ENCODE measurements around the gene PLAC8.
A peak's percentile ranks its signal among the peaks of the same experiment; 100 is the strongest.
"Not testable (repeated sequence)": the region's sequence is repeated elsewhere in the genome, so short reads cannot be mapped to it uniquely, and the experiment has no call there.

Gene PLAC8

DNA sequence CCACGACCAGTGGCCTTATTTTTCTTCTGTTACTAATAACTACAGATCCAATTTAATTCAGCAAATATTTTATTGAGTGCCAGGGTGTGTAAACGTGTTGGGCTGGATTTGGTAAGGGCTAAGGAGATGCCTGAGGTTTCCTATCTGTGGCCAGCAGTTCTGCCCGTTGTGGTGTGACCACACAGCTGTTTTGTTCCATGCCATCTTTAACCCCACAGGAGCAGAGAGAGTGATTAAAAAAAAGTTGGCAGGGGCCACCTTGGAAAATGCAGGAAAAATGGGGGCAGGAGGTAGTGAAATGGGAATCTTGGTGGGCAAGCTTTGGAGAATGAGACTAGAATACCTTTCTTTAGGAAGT, 1.1 kb downstream of the PLAC8 start:
- peak overlapping the region in 2 of 7 experiments; percentile 9 to 24 for H3K4me3 ChIP-seq
- H3K27ac ChIP-seq = peak overlapping the region in 7 of 21 experiments; percentile 6 to 79 (median 51)

DNA sequence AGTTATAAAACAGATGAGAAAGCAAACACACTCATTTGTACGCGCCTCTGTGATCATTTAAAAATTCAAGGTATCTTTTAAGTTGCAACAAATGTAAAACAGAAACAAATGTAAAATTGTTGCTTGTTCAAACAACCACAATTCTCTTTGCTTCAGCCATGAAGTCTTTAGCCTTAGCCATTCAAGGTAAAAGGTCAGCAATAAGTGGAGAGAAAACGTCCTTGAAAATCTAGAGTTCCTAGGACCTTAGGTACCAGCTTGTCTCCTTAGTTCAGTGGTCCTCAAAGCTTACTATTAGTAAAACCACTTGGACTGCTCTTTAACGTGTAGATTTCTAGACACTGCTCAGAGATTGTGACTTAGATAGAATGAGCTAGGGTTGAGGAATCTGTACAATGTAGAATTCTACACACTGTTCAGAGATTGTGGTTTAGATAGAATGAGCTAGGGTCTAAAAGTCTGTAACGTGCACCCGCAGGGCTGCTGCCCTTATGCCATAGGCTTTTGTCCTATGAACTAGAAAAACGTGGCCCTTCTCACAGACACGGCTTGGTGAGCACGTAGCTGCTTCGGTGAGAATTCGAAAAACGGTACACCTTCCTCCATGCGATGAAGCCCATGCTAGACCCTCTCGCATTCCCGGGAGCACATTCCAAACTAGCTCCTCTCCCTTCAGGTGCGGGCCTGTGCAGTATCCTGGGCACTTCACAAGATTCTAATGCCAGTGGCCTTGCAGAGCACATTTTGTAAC, 1.7 kb downstream of the PLAC8 start:
- Histone ChIP-seq H3K4me3 (peak overlapping the region in 2 of 7 experiments; percentile 9 to 24), H3K27ac (peak overlapping the region in 8 of 21 experiments; percentile 6 to 79 (median 50))

DNA sequence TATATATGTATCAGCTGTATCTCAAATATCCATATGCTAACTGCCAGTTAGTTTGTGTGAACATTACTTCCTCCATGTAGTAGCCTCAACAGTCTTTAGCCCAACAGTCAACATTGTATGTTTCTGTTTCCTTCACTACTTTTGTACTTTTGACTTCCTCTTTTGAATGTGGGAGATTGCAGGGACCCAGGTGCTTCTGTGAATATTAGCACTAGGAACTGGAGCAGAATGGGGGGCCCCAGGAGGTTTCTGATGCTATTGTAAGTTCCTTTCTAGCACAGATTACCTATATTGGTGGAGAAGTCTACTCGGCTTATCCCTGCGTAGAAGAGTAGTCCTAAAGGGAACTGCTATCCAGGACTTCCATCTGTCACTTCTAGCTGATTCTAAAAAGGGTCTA, 2.3 kb downstream of the PLAC8 start:
- Histone ChIP-seq H3K27ac (peak overlapping the region in 7 of 21 experiments; percentile 5 to 79 (median 48)), H3K4me3 (peak overlapping the region in 1 of 7 experiments; percentile 24)

DNA sequence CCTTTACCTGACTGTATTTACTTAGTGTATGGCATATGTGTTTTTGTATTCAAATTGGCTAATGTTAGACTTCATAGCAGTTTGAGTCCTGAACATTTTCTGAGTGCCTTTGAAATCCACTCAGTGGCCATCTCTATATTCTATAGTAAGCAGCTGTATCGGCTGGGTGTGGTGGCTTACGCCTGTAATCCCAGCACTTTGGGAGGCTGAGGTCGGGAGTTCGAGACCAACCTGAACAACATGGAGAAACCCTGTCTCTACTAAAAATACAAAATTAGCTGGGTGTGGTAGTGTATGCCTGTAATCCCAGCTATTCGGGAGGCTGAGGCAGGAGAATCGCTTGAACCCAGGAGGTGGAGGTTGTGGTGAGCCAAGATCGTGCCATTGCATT, 2.8 kb downstream of the PLAC8 start:
- H3K27ac ChIP-seq = peak overlapping the region in 1 of 21 experiments; percentile 77
- not testable (repeated sequence) for H3K4me3 ChIP-seq

DNA sequence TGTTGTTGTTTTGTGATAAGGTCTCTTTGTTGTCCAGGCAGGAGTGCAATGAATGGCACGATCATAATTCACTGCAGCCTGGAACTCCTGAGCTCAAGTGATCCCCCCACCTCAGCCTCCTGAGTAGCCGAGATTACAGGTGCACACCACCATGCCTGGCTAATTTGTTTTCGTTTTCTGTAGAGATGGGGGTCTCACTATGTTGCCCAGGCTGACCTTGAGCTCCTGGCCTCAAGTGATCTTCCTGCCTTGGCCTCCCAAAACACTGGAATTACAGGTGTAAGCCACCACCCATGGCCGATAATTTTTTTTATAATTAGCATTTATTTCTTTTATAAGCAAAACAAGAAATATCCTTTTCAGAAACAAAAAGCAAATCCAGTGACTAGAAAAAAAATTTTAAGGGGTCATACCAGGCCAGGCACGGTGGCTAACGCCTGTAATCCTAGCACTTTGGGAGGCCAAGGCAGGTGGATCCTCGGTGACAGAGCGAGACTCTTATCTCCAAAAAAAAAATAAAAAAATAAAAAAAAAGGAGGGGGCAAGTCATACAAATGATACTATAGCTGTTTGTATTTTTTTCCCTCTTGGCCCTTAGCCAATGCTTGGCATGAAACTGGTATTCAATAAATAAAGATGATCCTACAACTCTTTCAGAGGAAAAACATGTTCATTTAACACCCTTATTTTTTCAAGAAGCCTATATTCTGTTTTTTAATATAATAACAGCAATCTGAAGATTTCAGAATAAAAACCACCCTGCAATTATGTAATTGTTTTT, 3.4 kb downstream of the PLAC8 start:
- H3K4me3 ChIP-seq = no peak overlapping the region
- peak overlapping the region in 7 of 21 experiments; percentile 2 to 88 (median 72) for H3K27ac ChIP-seq

DNA sequence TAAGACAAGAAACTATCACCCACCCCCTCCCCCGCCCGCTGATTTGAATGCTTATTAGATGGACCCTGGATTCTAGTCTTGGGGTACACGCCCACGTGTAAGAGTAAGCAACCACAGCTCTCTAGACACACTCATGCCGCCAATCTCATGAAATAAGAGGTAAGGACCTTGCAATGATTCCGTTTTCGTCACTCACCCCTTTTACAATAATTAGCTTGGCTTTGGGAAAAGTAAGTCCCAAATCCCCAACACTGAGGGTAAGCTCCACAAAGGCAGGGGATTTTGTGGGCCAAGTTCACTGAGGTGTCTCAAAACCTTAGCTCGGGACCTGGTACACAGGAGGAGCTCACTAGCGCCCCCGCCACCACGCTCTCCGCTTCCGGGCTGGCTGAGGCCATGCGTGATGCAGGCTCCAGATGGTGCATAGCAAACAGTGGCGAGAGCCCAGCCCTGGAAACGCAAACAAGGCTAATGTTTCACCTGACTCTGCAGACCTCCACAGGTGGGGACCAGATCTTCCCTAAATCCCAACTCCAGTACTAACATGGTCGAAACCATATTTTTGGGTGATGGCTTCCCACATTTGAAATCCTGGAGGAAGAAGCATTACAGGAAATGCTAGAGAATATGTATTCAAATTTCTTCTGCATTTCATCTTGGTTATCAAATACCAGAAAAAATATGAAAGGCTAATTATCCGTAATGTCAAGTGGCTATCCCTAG, 4.1 kb downstream of the PLAC8 start:
- Histone ChIP-seq H3K4me3 (peak overlapping the region; percentile 44 to 71 (median 56)), H3K27ac (peak overlapping the region in 19 of 21 experiments; percentile 10 to 88 (median 61))

DNA sequence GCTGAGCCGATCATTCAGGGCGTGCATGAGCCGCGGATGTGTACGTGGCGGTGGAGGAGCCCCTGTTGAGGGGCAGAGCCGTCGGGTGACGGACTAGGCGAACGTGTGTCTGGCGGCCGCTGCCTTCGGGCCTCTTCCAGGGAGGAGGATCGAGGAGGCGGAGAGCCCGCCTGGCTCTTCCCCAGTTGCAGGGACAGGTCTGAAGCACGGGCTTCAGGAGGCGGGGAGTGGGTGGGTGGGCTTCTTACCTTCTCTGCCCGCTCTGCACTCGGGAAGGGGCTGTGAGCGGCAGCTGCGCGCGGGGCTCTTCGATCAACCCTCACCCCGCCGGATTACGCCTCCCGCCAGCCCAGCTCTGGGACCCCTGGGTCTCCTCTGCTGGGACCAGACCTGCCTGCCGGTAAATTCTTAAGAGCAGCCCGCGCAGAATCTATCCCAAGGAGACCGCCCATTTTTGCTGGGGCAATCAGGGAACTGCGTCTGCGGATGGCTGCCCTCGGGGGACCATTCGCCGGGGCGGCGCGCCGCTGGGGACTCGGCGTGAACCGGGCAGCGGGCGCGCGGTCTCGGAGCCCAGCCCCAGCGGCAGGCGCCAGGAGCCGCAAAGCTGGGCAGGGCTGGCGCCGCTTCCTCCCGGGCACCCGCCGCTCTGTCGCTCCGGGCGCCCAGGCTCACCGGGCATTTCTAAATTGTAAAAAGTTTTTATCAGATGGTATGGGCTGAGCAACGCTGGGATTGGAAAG, 4.9 kb downstream of the PLAC8 start:
- peak overlapping the region; percentile 44 to 71 (median 56) for H3K4me3 ChIP-seq
- H3K27ac ChIP-seq = peak overlapping the region in 19 of 21 experiments; percentile 10 to 88 (median 61)

DNA sequence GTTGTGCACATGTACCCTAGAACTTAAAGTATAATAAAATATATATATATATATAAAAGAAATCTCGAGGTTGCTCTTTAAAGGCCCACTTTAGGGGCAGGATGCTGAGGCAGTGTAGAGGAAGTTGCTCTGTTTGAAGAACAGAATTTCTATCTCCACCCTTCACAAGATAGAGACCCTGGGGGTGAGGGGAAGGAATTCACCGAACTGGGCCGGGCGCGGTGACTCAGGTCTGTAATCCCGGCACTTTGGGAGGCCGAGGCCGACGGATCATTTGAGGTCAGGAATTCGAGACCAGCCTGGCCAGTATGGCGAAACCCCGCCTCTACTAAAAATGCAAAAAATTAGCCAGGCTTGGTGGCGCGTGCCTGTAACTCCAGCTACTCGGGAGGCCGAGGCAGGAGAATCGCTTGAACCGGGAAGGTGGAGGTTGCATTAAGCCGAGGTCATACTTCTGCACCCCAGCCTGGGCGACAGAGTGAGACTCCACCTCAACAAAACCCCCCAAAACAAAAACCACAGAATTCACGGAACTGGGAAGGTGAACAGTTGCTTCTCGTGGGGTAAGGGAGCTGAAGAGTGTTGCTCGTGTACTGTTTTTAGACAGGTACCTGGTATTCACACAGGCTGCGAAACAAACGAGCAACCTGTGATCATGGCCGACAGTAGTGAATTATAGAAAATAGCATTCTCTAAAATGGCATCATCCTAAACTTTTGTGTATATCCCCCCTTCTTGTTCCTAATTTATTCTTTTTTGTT, 6.2 kb downstream of the PLAC8 start:
- Histone ChIP-seq H3K27ac (peak overlapping the region in 5 of 21 experiments; percentile 31 to 86 (median 76)), H3K4me3 (peak overlapping the region in 1 of 7 experiments; percentile 71)

DNA sequence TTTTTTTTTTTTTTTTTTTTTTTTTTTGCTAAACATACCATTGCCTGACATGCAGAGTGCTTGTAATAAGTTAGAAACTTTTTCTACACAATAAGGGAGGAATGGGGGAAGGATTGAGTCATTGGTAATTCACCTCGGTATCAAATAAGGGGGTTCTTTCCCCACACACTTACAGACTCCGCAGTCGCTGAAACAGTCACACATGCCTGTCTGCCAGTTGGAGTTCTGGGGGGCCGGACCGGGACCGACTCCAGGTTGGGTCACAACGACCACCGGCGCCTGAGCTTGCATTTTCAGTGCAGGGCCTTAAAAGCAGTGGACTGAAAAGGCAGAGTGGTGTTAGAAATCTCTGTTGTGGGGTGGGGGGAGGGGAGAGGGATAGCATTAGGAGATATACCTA, 6.9 kb downstream of the PLAC8 start:
- Histone ChIP-seq H3K4me3 (no peak overlapping the region), H3K27ac (no peak overlapping the region)

DNA sequence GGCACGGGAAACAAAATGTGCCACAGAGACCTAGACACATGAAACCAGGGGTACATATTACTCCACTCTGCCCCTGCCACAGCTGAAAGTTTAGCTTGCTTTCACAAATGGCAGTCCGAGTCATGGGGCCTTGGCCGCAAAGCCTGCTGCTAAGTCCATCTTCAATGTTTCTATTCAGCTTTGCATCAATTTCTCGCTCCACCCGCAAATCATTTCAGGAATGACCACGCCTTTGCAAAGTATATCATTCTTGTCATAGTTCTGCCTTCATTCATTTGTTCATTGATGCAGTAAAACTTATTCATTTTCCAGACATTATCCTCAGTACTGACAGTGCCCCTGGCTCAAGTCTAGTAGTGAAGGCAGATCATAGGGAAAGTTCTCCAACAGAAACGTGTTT, 9.5 kb downstream of the PLAC8 start:
- no peak overlapping the region for H3K27ac ChIP-seq
- H3K4me3 ChIP-seq = no peak overlapping the region

DNA sequence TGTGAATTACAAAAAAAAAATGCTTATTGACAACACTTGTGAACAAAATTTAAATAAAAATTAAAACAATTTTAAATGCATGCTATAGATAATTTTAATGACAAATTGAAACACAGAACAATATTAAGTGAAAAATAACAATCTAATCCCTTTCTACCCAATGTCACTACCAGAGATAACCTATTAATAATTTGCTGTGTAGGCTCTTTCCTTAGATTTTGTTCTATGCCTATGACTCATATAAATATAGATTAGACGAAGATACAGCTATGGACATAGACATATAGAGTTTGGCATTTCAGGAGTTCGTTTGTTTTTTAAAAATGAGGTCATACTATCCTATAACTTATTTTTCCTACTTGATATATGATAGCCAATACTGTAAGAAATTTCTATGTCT, 18.1 kb downstream of the PLAC8 start:
- H3K27ac ChIP-seq = no peak overlapping the region
- H3K4me3 ChIP-seq = no peak overlapping the region

DNA sequence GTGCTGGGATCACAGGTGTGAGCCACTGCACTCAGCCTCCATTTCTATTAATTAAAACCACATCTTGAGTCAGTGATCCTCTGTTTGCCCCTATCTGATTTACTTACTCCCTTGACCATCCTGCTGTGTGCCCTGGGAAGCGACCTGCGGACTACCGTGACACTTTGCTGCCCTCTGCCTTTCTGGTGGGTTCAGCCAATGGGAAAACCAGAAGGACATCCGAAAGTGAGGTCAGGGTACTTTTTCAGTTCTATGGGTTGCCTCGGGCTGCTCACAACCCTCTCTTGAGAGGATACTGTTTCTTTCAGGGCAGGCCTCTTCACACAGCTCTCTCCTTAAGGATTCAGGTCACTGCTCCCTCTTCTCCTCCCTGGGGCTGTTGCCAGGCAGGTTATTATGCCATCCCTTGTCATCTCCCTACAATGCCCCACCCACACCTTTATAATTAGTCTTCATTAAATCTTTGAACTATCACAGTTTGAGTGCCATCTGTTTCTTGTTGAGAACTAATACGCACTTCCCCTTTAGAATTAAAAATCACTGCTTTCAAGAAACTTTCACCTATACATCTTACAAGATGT, 21.4 kb downstream of the PLAC8 start:
- H3K4me3 ChIP-seq = no peak overlapping the region
- H3K27ac ChIP-seq = no peak overlapping the region

DNA sequence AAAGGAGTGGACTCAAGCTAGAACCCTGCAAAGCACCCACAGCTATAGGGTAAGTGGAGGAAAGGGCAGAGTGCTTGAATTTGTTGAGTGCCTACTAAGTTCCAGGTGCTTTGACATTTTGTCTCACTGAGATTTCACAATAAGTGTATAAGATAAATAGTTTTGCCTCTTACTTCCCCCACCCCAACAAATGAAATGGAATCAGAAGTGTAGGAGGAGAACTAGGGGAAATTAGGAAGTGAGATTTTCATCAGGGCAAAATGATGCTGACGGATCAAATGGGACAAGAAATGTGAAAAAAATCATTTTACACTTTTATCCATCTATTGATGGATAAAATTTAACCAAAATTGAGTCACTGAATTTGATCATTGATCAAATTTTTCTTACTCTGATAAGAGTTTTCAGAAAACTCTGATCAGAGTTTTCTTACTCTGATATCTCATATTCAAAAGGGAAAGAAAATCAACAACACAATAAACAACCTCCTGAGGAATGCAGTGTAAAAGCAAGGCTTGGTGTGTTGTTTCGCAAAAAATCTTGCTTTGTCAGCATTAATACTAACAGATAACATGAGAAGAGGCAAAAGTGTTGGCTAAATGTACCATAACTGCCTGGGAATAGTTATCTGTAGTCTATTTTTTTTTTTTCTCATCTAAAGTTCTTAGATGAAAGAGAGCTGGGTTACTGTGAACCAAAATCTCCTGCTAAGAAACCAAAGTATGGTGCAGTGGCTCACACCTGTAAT, 24.9 kb downstream of the PLAC8 start:
- Histone ChIP-seq H3K27ac (no peak overlapping the region), H3K4me3 (no peak overlapping the region)

DNA sequence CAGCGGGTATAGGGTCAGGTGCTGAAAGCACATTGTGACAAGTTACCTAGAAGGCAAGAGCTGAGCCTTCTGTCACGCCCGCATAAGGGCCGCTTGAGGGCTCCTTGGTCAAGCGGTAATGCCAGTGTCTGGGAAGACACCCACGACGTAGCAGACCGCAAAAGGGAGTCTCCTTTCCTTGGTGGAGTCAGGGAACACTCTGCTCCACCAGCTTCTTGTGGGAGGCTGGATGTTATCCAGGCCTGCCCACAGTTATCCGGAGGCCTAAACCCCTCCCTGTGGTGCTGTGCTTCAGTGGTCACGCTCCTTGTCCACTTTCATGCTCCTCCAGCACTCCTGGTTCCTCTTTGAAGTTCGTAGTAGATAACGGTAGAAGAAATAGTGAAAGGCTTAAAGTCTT, 29.6 kb downstream of the PLAC8 start:
- not testable (repeated sequence) for H3K27ac ChIP-seq

DNA sequence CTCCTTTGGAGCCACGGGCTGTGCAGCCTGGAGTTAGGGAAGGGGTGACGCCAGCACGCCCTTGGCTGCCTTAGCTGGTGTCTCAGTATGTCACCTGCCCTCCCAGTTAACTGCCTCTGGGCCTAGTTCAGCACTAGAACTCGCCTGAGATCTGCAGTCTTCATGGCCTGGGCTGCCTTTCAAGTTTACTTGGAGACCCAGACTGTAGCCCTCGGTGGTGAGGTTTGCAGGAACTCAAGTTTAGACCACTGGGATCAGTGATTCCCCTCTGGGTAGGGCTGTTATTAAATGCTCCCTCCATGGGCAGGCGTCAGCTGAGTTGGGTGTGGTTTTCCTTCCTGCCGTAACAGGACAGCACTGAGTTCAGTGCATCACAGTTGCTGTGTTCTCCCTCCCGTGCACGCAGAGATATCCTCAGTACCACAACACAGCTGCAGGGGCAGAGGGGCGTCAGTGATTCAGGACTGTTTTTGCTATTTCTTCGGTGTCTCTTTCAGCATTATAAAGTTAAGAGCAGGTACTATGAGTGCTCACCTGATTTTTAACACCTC, 30.5 kb downstream of the PLAC8 start:
- Histone ChIP-seq H3K4me3 (no peak overlapping the region), H3K27ac (peak overlapping the region in 4 of 21 experiments; percentile 2 to 61 (median 30))

More for the DNA sequence above, 29.6 kb downstream of the PLAC8 start:
- H3K4me3 ChIP-seq = not testable (repeated sequence)

DNA sequence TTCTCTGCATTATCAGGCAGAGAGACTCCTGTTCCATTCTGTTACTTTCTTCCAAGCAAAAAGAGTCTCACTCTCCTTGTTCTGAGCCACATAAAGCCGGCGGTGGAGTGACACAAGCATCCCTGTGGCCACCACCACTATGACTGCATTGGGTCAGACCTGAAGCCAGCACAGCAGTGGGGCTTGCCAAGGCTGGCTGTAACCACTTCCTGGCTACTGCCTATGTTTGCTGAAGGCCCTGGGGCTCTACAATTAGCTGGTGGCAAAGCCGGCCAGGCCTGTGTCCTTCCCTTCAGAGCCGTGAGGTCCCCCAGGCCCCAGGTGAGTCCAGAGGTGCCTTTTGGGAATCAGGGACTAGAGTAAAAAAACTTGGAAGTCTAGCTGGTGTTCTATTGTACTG, 31.8 kb downstream of the PLAC8 start:
- Histone ChIP-seq H3K27ac (no peak overlapping the region), H3K4me3 (no peak overlapping the region)

DNA sequence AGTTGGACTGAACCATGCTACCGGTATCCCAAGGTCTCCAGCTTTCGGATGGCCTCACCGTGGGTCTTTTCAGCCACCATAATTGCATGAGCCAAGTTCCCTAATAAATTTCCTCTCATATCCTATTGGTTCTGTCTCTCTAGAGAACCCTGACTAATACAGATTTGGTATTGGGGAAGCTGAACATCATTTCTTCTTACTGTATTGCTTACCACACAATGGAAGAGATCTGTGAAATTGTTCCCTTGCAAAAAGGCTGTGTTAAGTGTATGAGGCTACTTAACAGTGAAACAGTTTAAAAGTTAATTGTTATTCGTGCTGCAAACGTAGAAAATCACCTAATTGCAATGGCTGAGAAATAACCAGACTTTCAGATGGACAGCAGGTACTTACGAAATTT, 34.0 kb downstream of the PLAC8 start:
- Histone ChIP-seq H3K27ac (no peak overlapping the region), H3K4me3 (no peak overlapping the region)

Measured in skin epidermis (tissue), 12 donors.